GM12878 (cell line): Measurements from ENCODE around the gene MGAT3. TPM values are rescaled to one million over a fixed set of nuclear protein-coding genes. Genes with fewer than 3 reads are reported as not detected.

Experiments used
- ATAC-seq: fragments of 200-7000 bp; cut with Tn5 transposase; 3 replicates; pipeline ENCODE4 v1.9.1; 2020; ENCODE audit warnings: mild to moderate bottlenecking, moderate library complexity
- BruUV-seq: library from RNA; stranded (reverse); fragments of 400-500 nt; replicated peaks from 2 replicates; lab custom pipeline; 2021; lab: Mats Ljungman, UMichigan
- CTCF ChIA-PET: fragments of 300-600 bp; sonication (Branson Sonifier 250); formaldehyde crosslinking; extraction: SDS; loops from one replicate; lab custom pipeline; 2021; ENCODE audit warnings: inconsistent platforms; lab: Yijun Ruan, JAX
- POLR2A ChIA-PET: fragments of 350-600 bp; formaldehyde crosslinking; extraction: SDS; loops from one replicate; lab custom pipeline; 2021; ENCODE audit warnings: inconsistent platforms; lab: Charles Lee
- RAD21 ChIA-PET: fragments of 300-600 bp; sonication (Branson Sonifier 250); formaldehyde crosslinking; loops from one replicate; lab custom pipeline; 2023; ENCODE audit warnings: antibody characterized with exemption; ENCODE audit not compliant: unreplicated experiment; lab: Charles Lee
- SMC1A ChIA-PET: fragments of 300-600 bp; sonication (Branson Sonifier 250); formaldehyde crosslinking; loops from one replicate; lab custom pipeline; 2023; ENCODE audit not compliant: unreplicated experiment, uncharacterized antibody; lab: Charles Lee
- DNase-seq: peaks from one replicate; pipeline ENCODE4 v3.0.0-alpha.2; 2011; ENCODE audit warnings: low read depth, low spot score
- FAIRE-seq: peaks from 3 replicates; lab custom pipeline; 2011; peaks lifted over from hg19 to GRCh38; lab: Jason Lieb, UNC
- H2AFZ ChIP-seq: 2 replicates; pipeline ENCODE4 v1.6.0; 2011; ENCODE audit warnings: low read depth, low read length, control low read depth; ENCODE audit not compliant: control insufficient read depth
- H3K27ac ChIP-seq: 2 replicates; pipeline ENCODE4 v1.5.1; 2011; ENCODE audit warnings: control low read depth; ENCODE audit not compliant: control insufficient read depth, insufficient read depth
- H3K27me3 ChIP-seq, 2 experiments: replicated peaks in 1 of 2; 2 replicates each; pipeline versions ENCODE4 v1.6.0 to v1.6.1; 2011; ENCODE audit warnings: low read length in 1 of 2; ENCODE audit not compliant: control insufficient read depth in 2 of 2, insufficient read depth in 2 of 2
- H3K36me3 ChIP-seq, 2 experiments: 2 replicates each; pipeline ENCODE4 v1.5.1; 2011; ENCODE audit warnings: low read length in 1 of 2; ENCODE audit not compliant: control insufficient read depth in 2 of 2, insufficient read depth in 2 of 2
- H3K4me1 ChIP-seq: 2 replicates; pipeline ENCODE4 v1.6.1; 2011; ENCODE audit warnings: mild to moderate bottlenecking, low read length, moderate library complexity, mixed read lengths; ENCODE audit not compliant: control insufficient read depth, insufficient read depth
- H3K4me2 ChIP-seq: 2 replicates; pipeline ENCODE4 v1.6.0; 2011; ENCODE audit warnings: control low read depth; ENCODE audit not compliant: control insufficient read depth, insufficient read depth
- H3K4me3 ChIP-seq: fragments of 200-600 bp; sonication (generic); 2 replicates; pipeline ENCODE4 v1.5.1; 2016
- H3K79me2 ChIP-seq: 2 replicates; pipeline ENCODE4 v1.6.0; 2011; ENCODE audit warnings: low read length; ENCODE audit not compliant: control insufficient read depth, insufficient read depth
- H3K9ac ChIP-seq: 2 replicates; pipeline ENCODE4 v1.8.0; 2011; ENCODE audit warnings: low read length, control low read depth, mixed read lengths; ENCODE audit not compliant: control insufficient read depth, insufficient read depth
- H3K9me3 ChIP-seq: replicated peaks from 3 replicates; pipeline ENCODE4 v1.5.1; 2011; ENCODE audit warnings: mild to moderate bottlenecking, low read length; ENCODE audit not compliant: control insufficient read depth, insufficient read depth
- H4K20me1 ChIP-seq: 2 replicates; pipeline ENCODE4 v1.6.0; 2011; ENCODE audit not compliant: control insufficient read depth, insufficient read depth
- ATF7 ChIP-seq: fragments of 450-650 bp; IDR thresholded peaks from 2 replicates; pipeline ENCODE4 v1.6.1; 2016; ENCODE audit warnings: low read depth, mild to moderate bottlenecking
- E2F8 ChIP-seq: fragments of 450-650 bp; IDR thresholded peaks from 2 replicates; pipeline ENCODE4 v1.6.1; 2018; ENCODE audit warnings: mild to moderate bottlenecking, low read depth, moderate library complexity; ENCODE audit not compliant: partially characterized antibody
- FOXK2 ChIP-seq: fragments of 450-650 bp; IDR thresholded peaks from 2 replicates; pipeline ENCODE4 v1.6.1; 2017; ENCODE audit warnings: mild to moderate bottlenecking, moderate library complexity
- KDM1A ChIP-seq: fragments of 200-600 bp; sonication (generic); IDR thresholded peaks from 2 replicates; pipeline ENCODE4 v1.6.1; 2016; ENCODE audit warnings: borderline replicate concordance
- KLF5 ChIP-seq: fragments of 450-650 bp; IDR thresholded peaks from 2 replicates; pipeline ENCODE4 v1.6.1; 2014; ENCODE audit warnings: mild to moderate bottlenecking; ENCODE audit not compliant: partially characterized antibody
- NFYB ChIP-seq: IDR thresholded peaks from 2 replicates; pipeline ENCODE4 v1.6.1; 2011; ENCODE audit warnings: low read depth, mild to moderate bottlenecking, low read length, improper control_type of control experiment, moderate library complexity; ENCODE audit not compliant: insufficient read depth
- SMARCA5 ChIP-seq: fragments of 450-650 bp; IDR thresholded peaks from 2 replicates; pipeline ENCODE4 v1.6.1; 2017; ENCODE audit warnings: mild to moderate bottlenecking
- ZBTB40 ChIP-seq: fragments of 450-650 bp; IDR thresholded peaks from 2 replicates; pipeline ENCODE4 v1.6.1; 2016; ENCODE audit warnings: mild to moderate bottlenecking, moderate library complexity, borderline replicate concordance
- ZNF384 ChIP-seq: IDR thresholded peaks from 2 replicates; pipeline ENCODE4 v1.6.1; 2012; ENCODE audit warnings: low read depth, mild to moderate bottlenecking, low read length, improper control_type of control experiment, borderline replicate concordance
- ZNF687 ChIP-seq: fragments of 450-650 bp; IDR thresholded peaks from 2 replicates; pipeline ENCODE4 v1.6.1; 2017; ENCODE audit warnings: mild to moderate bottlenecking, moderate library complexity
- WGBS: methylation state at CpG from one replicate; pipeline ENCODE4 v1.1.6; 2016; ENCODE audit warnings: low lambda C conversion rate; ENCODE audit not compliant: insufficient replicate concordance, insufficient coverage; ENCODE audit errors: missing lambda C conversion rate; 5-methylcytosine and 5-hydroxymethylcytosine counted together
- in situ Hi-C: fragments of 300-500 bp; cut with MboI; formaldehyde crosslinking; loops from 9 replicates; pipeline ENCODE4 v1.14.3; 2018; ENCODE audit warnings: mixed read lengths
- intact Hi-C: fragments of 100-400 bp; cut with micrococcal nuclease; formaldehyde crosslinking; loops from one replicate; pipeline ENCODE4 v1.14.2; 2022; ENCODE audit not compliant: unreplicated experiment
- polyA plus RNA-seq, 11 experiments: library from polyadenylated mRNA; depleted of rRNA in 4 of 11; unstranded in 6 of 11; stranded (reverse) in 5 of 11; fragments of >200 nt; fragmentation: Nextera tagmentation in 4 of 11; fragmentation: Illumina TruSeq in 1 of 11; extraction: Ambion mirVana in 4 of 11; extraction: Trizol in 1 of 11; gene quantifications; 1 replicate in 1 of 11; 2 replicates in 10 of 11; pipeline versions ENCODE4 v1.2.1 to v1.2.3, GENCODE V29; 2011 to 2016; ENCODE audit warnings: inconsistent platforms in 2 of 11, missing spikeins in 2 of 11, low read depth in 1 of 11
- total RNA-seq, 4 experiments: library from RNA; depleted of rRNA in 3 of 4; stranded (reverse); fragments of >200 nt in 3 of 4; fragmentation: Illumina TruSeq in 1 of 4; extraction: Trizol in 1 of 4; gene quantifications; 2 replicates each; pipeline versions ENCODE4 v1.2.1 to v1.2.3, GENCODE V29; 2013 to 2021

The MGAT3 gene
- total and polyA plus RNA-seq, 10 of the 15 experiments (the other 5 are each of a cell fraction or from before 2014, with no cell fraction given) = 0.32 to 40.2 (median 11.9) TPM

- TF ChIP-seq E2F8 = no peak
- no peak for TF ChIP-seq FOXK2
Measured at GRCh38 chr22:39429186-39429585, 27.6 kb upstream of the MGAT3 start (continued).

GRCh38 chr22:39429916-39430575 lies 26.8 kb upstream of the MGAT3 start:
- BruUV-seq = no TSS peak
- FAIRE-seq = no peak
- TF ChIP-seq ZNF384 (no peak), ATF7 (no peak), ZNF687 (no peak), KLF5 (no peak), NFYB (no peak), ZBTB40 (no peak), KDM1A (no peak), SMARCA5 (no peak)

More at GRCh38 chr22:39429916-39430575, 26.8 kb upstream of the MGAT3 start:
- Histone ChIP-seq H4K20me1 (no peaks in the 10 kb centered on the region), H3K9ac (no peak overlapping the region), H3K4me2 (no peak overlapping the region), H2AFZ (no peak overlapping the region), H3K36me3 (peaks cover 6 to 18% of the 10 kb centered on the region in 2 experiments), H3K27ac (no peak overlapping the region), H3K9me3 (no peaks in the 10 kb centered on the region), H3K4me3 (no peak overlapping the region), H3K79me2 (no peaks in the 10 kb centered on the region), H3K27me3 (no peaks in the 10 kb centered on the region), H3K4me1 (no peaks in the 10 kb centered on the region)
- SMC1A ChIA-PET = no interaction called here
- no peak for DNase-seq
- in situ Hi-C loops = no loop called here
- RAD21 ChIA-PET = no interaction called here
- 92% methylated on average over 27 of the region's 27 CpGs for WGBS
- intact Hi-C loops = no loop called here
- POLR2A ChIA-PET = no interaction called here
- CTCF ChIA-PET = no interaction called here
- no peak for ATAC-seq
